Upper lobe of left lung (tissue), 6 donors: Measurements from ENCODE around the gene RHOB. TPM values are rescaled to one million over a fixed set of nuclear protein-coding genes. Genes with fewer than 3 reads are reported as not detected.
"Not testable (repeated sequence)": the region's sequence is repeated elsewhere in the genome, so short reads cannot be mapped to it uniquely, and the experiment has no call there.

Source experiments
- ATAC-seq, 2 donors: fragments of 200-7000 bp; cut with Tn5 transposase; one replicate each; pipeline ENCODE4 v1.9.1; 2022; ENCODE audit warnings: mild to moderate bottlenecking in 2 of 2, moderate library complexity in 2 of 2; ENCODE audit not compliant: low FRiP score in 2 of 2
- DNase-seq, 2 donors: peaks; one replicate each; pipeline ENCODE4 v3.0.0-alpha.2; 2019 to 2020
- H3K27ac ChIP-seq, 4 donors: fragments of 200-600 bp; sonication (generic); one replicate each; pipeline ENCODE4 v1.5.1; 2016 to 2019
- H3K27me3 ChIP-seq, 4 donors: fragments of 200-600 bp; sonication (generic); one replicate each; pipeline ENCODE4 v1.5.1; 2017 to 2019
- H3K36me3 ChIP-seq, 4 donors: fragments of 200-600 bp; sonication (generic); one replicate each; pipeline ENCODE4 v1.5.1; 2016 to 2019
- H3K4me1 ChIP-seq, 4 donors: fragments of 200-600 bp; sonication (generic); one replicate each; pipeline ENCODE4 v1.5.1; 2018 to 2019
- H3K4me3 ChIP-seq, 4 donors: fragments of 200-600 bp; sonication (generic); one replicate each; pipeline ENCODE4 v1.5.1; 2017 to 2019; ENCODE audit warnings: mild to moderate bottlenecking in 2 of 4, moderate library complexity in 1 of 4
- H3K9me3 ChIP-seq, 4 donors: fragments of 200-600 bp; sonication (generic); one replicate each; pipeline ENCODE4 v1.5.1; 2018 to 2019
- EP300 ChIP-seq, 4 donors: sonication (generic); formaldehyde crosslinking; IDR thresholded peaks; one replicate each; pipeline ENCODE4 v1.5.1; 2017; ENCODE audit warnings: antibody characterized with exemption in 4 of 4, control low read depth in 2 of 4
- POLR2A ChIP-seq, 4 donors: fragments of 450-650 bp; IDR thresholded peaks; one replicate each; pipeline ENCODE4 v1.5.1; 2016 to 2017; ENCODE audit warnings: antibody characterized with exemption in 4 of 4, mild to moderate bottlenecking in 2 of 4
- POLR2AphosphoS5 ChIP-seq, 2 donors: sonication (generic); formaldehyde crosslinking; IDR thresholded peaks; one replicate each; pipeline ENCODE4 v1.5.1; 2017; ENCODE audit warnings: antibody characterized with exemption in 2 of 2
- WGBS, 2 donors: methylation state at CpG; one replicate each; pipeline ENCODE4 v1.1.5; 2017 to 2018; 5-methylcytosine and 5-hydroxymethylcytosine counted together
- total RNA-seq, 6 donors: library from RNA; depleted of rRNA in 4 of 6; stranded (reverse); fragments of >200 nt in 4 of 6; gene quantifications; one replicate each; pipeline versions ENCODE4 v1.1.0 to v1.2.1, GENCODE V29; 2016 to 2021
- TF ChIP-seq, protein P1 (sequence below), 6 experiments: fragments of 450-650 bp in 4 of 6; fragments of 200-600 bp in 2 of 6; sonication (generic) in 2 of 6; IDR thresholded peaks; one replicate each; pipeline ENCODE4 v1.5.1; 2016 to 2019; ENCODE audit warnings: antibody characterized with exemption in 6 of 6
- donor health status: DM: no; HTN: no; CAD: no; lungs with moderate emphysema.
- donor health status: DM: no; HTN: yes; CAD: no; lungs with severe emphysema.

The RHOB gene
- total RNA-seq, 6 donors from 2014 or later, result 193 to 583 (median 336) TPM

DNA sequence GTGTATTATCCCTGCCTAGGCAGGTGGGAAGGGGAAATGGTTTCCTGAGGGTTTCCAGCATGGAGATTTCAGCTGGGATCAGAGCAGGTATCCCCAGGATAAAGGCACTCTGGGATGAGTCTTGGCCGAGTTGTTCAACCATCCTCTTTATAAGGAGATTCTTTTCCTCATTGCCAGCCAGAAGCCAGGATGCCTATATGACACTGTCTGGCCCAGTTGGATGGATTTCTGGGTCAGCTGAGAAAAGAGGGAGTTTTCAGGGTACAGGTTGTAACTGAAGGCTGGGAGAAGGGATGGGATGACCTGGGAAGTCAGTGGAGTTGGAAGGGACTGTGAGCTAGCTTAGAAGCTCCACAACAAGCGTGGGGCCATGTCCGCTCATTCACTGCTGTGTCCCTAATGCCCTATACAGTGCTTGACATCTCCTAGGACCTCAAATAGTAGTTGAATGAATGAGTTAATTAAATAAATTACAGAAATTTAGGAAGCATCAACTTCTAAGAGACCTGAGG lies 8.3 kb downstream of the RHOB start:
- Histone ChIP-seq H3K27me3 (no peaks in the 10 kb centered on the region), H3K9me3 (no peaks in the 10 kb centered on the region), H3K27ac (peak overlapping the region in 1 of 4 donors; percentile 42), H3K4me1 (peaks cover 3 to 17% (median 14%) of the 10 kb centered on the region in 4 donors), H3K36me3 (no peaks in the 10 kb centered on the region), H3K4me3 (no peak overlapping the region)
- ATAC-seq (no peak), DNase-seq (peak in 1 of 2 donors; percentile 3)
- TF ChIP-seq POLR2A (IDR thresholded peaks at IDR 0.05) (no peak), EP300 (IDR thresholded peaks at IDR 0.05) (no peak), POLR2AphosphoS5 (IDR thresholded peaks at IDR 0.05) (no peak)
- TF ChIP-seq, protein P1, sequence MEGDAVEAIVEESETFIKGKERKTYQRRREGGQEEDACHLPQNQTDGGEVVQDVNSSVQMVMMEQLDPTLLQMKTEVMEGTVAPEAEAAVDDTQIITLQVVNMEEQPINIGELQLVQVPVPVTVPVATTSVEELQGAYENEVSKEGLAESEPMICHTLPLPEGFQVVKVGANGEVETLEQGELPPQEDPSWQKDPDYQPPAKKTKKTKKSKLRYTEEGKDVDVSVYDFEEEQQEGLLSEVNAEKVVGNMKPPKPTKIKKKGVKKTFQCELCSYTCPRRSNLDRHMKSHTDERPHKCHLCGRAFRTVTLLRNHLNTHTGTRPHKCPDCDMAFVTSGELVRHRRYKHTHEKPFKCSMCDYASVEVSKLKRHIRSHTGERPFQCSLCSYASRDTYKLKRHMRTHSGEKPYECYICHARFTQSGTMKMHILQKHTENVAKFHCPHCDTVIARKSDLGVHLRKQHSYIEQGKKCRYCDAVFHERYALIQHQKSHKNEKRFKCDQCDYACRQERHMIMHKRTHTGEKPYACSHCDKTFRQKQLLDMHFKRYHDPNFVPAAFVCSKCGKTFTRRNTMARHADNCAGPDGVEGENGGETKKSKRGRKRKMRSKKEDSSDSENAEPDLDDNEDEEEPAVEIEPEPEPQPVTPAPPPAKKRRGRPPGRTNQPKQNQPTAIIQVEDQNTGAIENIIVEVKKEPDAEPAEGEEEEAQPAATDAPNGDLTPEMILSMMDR (IDR thresholded peaks at IDR 0.05), result no peak
- 84 to 87% methylated on average over 3 of the region's 3 CpGs for WGBS, 2 donors

DNA sequence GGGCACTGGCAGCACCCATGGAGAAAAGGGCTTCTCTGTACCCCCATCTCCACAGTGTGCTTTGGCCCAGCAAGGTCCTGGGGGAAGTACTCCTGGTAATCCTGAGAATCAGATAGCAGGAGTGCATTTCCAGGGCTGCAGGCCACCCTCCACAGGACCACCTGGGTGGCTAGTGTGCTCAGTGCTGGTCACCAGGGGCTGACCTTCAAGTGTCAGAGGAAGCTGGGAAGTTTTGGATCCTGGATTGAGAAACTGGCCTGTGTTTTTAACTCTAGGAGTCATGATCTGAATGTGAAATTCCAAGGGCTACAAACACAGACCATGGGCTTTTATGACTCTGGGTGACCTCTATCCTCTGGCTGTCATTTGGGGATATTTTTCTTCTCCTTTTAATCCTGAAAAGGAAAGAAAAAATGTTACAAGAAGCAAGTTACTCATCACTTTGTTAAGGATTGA lies 9.3 kb downstream of the RHOB start:
- no peak for ATAC-seq
- TF ChIP-seq EP300 (IDR thresholded peaks at IDR 0.05), result no peak
- TF ChIP-seq, protein P1 (IDR thresholded peaks at IDR 0.05), result no peak
- no peak for TF ChIP-seq POLR2A (IDR thresholded peaks at IDR 0.05)
- TF ChIP-seq POLR2AphosphoS5 (IDR thresholded peaks at IDR 0.05), result no peak
- no peak overlapping the region for H3K4me3 ChIP-seq
- no peaks in the 10 kb centered on the region for H3K36me3 ChIP-seq
- peak overlapping the region in 2 of 4 donors; percentile 26 to 42 for H3K27ac ChIP-seq
- DNase-seq, result peak in 1 of 2 donors; percentile 13
- no peaks in the 10 kb centered on the region for H3K27me3 ChIP-seq
- H3K4me1 ChIP-seq, result peaks cover 0 to 7% (median 4%) of the 10 kb centered on the region in 4 donors
- no peaks in the 10 kb centered on the region for H3K9me3 ChIP-seq

DNA sequence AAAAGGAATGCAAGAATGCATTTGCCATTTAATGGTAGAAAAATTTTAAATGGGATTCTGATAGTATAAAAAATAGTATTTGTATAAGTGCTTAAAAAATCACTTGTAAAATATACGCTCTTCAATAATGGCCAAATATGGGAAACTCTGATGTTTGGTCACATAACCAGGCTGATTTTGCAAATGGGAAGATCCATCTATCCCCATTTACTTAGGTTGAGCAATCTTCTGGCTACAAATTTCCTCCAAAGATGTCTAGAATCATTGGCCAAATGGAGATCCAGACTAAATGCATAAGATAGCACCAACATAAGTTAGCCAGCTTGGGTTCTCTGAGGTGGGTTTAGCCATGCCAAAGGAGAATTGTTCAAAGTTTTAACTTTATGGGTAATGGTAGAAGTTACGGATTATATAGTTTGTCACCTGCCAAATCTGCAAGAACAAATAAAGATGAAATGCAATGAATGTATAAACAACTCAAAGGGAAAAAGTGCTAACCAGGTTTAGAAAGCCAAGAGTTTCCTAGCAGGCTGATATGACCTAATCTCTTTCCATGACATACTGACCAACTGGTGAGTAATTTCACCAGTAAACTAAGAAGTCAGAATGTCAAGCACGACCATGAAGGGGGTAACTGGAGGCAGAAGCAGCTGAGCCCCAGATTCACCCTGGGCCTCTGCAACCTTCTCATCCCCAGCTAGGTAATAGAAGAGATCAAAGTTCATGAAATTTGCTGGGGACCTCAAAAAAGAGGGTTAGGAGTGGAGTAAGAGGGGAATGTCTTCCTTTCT lies 10.0 kb downstream of the RHOB start:
- ATAC-seq (peak in 1 of 2 donors; percentile 42), DNase-seq (peak in 1 of 2 donors; percentile 3)
- no peaks in the 10 kb centered on the region for H3K9me3 ChIP-seq
- H3K4me3 ChIP-seq, result no peak overlapping the region
- H3K27ac ChIP-seq, result peak overlapping the region in 1 of 4 donors; percentile 19
- no peaks in the 10 kb centered on the region for H3K4me1 ChIP-seq
- no peaks in the 10 kb centered on the region for H3K27me3 ChIP-seq
- WGBS, 2 donors, result 79 to 86% methylated on average over 3 of the region's 3 CpGs
- H3K36me3 ChIP-seq, result no peaks in the 10 kb centered on the region
- no peak for TF ChIP-seq POLR2A (IDR thresholded peaks at IDR 0.05)
- TF ChIP-seq, protein P1 (IDR thresholded peaks at IDR 0.05), result no peak
- TF ChIP-seq EP300 (IDR thresholded peaks at IDR 0.05), result no peak
- TF ChIP-seq POLR2AphosphoS5 (IDR thresholded peaks at IDR 0.05), result no peak

DNA sequence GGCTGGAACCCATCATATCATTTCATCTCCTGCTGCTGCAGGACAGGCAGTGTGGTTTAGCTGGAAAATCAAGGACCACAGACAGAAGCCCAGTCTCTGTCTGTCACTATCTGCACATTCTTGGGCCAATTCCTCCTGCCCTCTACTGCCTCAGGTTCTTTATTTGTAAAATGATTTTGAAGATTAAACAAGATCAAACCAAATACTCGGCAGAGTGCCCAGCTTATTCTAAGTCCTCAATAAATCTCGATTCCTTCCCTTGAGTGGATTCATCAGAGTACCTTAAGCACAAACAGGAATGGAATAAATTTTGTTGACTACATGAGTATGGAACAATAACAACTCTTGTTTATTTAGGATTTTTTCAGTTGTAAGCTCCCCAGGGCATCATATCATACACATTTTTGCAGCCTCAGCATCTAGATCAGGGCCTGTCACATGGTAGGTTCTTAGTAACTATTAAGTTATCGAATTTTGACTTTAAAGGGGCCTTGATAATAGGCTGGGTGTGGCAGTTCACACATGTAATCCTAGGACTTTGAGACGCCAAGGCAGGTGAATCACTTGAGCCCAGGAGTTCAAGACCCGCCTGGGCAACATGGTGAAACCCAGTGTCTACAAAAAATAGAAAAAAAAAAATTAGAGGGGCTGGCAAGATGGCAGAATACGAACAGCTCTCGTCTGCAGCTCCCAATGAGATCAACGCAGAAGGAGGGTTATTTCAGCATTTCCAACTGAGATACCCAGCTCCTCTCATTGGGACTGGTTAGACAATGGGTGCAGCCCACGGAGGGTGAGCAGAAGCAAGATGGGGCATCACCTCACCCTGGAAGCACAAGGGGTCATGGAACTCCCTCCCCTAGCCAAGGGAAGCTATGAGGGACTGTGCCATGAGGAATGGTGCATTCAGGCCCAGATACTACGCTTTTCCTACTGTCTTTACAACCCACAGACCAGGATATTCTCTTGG lies 11.1 kb downstream of the RHOB start:
- no peaks in the 10 kb centered on the region for H3K4me1 ChIP-seq
- H3K4me3 ChIP-seq, result no peak overlapping the region
- ATAC-seq (no peak), DNase-seq (peak in 1 of 2 donors; percentile 8)
- no peaks in the 10 kb centered on the region for H3K36me3 ChIP-seq
- no peaks in the 10 kb centered on the region for H3K9me3 ChIP-seq
- H3K27me3 ChIP-seq, result no peaks in the 10 kb centered on the region
- TF ChIP-seq, protein P1 (IDR thresholded peaks at IDR 0.05), result no peak
- TF ChIP-seq EP300 (IDR thresholded peaks at IDR 0.05) (no peak), POLR2A (IDR thresholded peaks at IDR 0.05) (no peak), POLR2AphosphoS5 (IDR thresholded peaks at IDR 0.05) (no peak)
- no peak overlapping the region for H3K27ac ChIP-seq
- WGBS, 2 donors, result 89 to 91% methylated on average over 10 of the region's 10 CpGs

DNA sequence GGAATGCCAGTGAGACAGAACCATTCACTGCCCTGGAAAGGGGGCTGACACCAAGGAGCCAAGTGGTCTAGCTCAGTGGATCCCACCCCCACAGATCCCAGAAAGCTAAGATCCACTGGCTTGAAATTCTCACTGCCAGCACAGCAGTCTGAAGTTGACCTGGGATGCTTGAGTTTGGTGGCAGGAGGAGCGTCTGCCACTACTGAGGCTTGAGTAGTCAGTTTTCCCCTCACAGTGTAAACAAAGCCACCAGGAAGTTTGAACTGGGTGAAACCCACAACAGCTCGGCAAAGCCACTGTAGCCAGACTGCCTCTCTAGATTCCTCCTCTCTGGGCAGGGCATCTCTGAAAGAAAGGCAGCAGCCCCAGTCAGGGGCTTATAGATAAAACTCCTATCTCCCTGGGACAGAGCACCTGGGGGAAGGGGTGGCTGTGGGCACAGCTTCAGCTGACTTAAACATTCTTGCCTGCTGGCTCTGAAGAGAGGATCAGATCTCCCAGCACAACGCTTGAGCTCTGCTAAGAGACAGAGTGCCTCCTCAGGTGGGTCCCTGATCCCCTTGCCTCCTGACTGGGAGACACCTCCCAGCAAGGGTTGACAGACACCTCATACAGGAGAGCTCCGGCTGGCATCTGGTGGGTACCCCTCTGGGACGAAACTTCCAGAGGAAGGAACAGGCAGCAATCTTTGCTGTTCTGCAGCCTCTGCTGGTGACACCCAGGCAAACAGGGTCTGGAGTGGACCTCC lies 12.0 kb downstream of the RHOB start:
- peak in 1 of 2 donors; percentile 22 for DNase-seq
- not testable (repeated sequence) for H3K36me3 ChIP-seq, ATAC-seq, H3K27ac ChIP-seq, H3K4me1 ChIP-seq, H3K27me3 ChIP-seq, H3K9me3 ChIP-seq, H3K4me3 ChIP-seq
- WGBS, 2 donors, result 78 to 100% methylated on average over 1 to 4 of the region's 5 CpGs
